SK-N-SH (cell line): ENCODE data around the gene TMLHE. TPM values are rescaled to one million over a fixed set of nuclear protein-coding genes. Genes with fewer than 3 reads are reported as not detected.
"Not testable (repeated sequence)": the region's sequence is repeated elsewhere in the genome, so short reads cannot be mapped to it uniquely, and the experiment has no call there.

Experiments
- CTCF ChIA-PET: fragments of 300-600, 350-600 bp; formaldehyde crosslinking; extraction: SDS; loops from one replicate; lab custom pipeline; 2021; lab: Yijun Ruan, JAX
- POLR2A ChIA-PET: fragments of 350-600 bp; sonication (Branson Sonifier 250); formaldehyde crosslinking; extraction: SDS; loops from one replicate; lab custom pipeline; 2020; ENCODE audit warnings: antibody characterized with exemption, inconsistent platforms; lab: Yijun Ruan, JAX
- DNase-seq: peaks from one replicate; pipeline ENCODE4 v3.0.0; 2012
- H2AFZ ChIP-seq: fragments of 200-600 bp; sonication (generic); 2 replicates; pipeline ENCODE4 v1.8.1; 2016; ENCODE audit warnings: antibody characterized with exemption, mild to moderate bottlenecking, low read depth
- H3F3A ChIP-seq: fragments of 200-600 bp; sonication (generic); replicated peaks from 2 replicates; pipeline ENCODE3; 2016; ENCODE audit warnings: antibody characterized with exemption, mild to moderate bottlenecking; ENCODE audit not compliant: insufficient read depth
- H3K27ac ChIP-seq, 2 experiments: fragments of 200-500 bp in 1 of 2; fragments of 200-600 bp in 1 of 2; sonication (Bioruptor generic) in 1 of 2; sonication (generic), shearing (Covaris generic) in 1 of 2; 2 replicates each; pipeline versions ENCODE4 v1.5.1 to v1.6.1; 2014 to 2016; ENCODE audit warnings: low read depth in 2 of 2, inconsistent platforms in 1 of 2, low read length in 1 of 2, mild to moderate bottlenecking in 1 of 2, mixed read lengths in 1 of 2
- H3K27me3 ChIP-seq: fragments of 200-600 bp; sonication (generic), shearing (Covaris generic); 2 replicates; pipeline ENCODE4 v1.6.1; 2016; ENCODE audit warnings: mixed run types; ENCODE audit not compliant: insufficient read depth
- H3K36me3 ChIP-seq, 2 experiments: fragments of 200-500 bp in 1 of 2; fragments of 200-600 bp in 1 of 2; sonication (Bioruptor generic) in 1 of 2; sonication (generic) in 1 of 2; replicated peaks in 1 of 2; 2 replicates each; pipeline versions ENCODE3 to v1.5.1; 2014 to 2016; ENCODE audit warnings: low read length in 1 of 2, mild to moderate bottlenecking in 1 of 2; ENCODE audit not compliant: insufficient read depth in 2 of 2, control insufficient read depth in 1 of 2
- H3K4me1 ChIP-seq, 2 experiments: fragments of 200-500 bp in 1 of 2; fragments of 200-600 bp in 1 of 2; sonication (Bioruptor generic) in 1 of 2; sonication (generic), shearing (Covaris generic) in 1 of 2; 2 replicates each; pipeline versions ENCODE4 v1.5.1 to v1.6.1; 2014 to 2016; ENCODE audit warnings: low read depth in 1 of 2, low read length in 1 of 2, mixed run types in 1 of 2; ENCODE audit not compliant: insufficient read depth in 2 of 2, control insufficient read depth in 1 of 2
- H3K4me2 ChIP-seq: fragments of 200-600 bp; sonication (generic), shearing (Covaris generic); 2 replicates; pipeline ENCODE4 v1.6.1; 2017; ENCODE audit warnings: mixed run types
- H3K4me3 ChIP-seq, 2 experiments: fragments of 200-500 bp in 1 of 2; fragments of 200-600 bp in 1 of 2; sonication (Bioruptor generic) in 1 of 2; sonication (generic), shearing (Covaris generic) in 1 of 2; 2 replicates each; pipeline versions ENCODE4 v1.5.1 to v1.8.1; 2014 to 2016; ENCODE audit warnings: low read depth in 2 of 2, inconsistent platforms in 1 of 2, low read length in 1 of 2, mild to moderate bottlenecking in 1 of 2, mixed read lengths in 1 of 2, moderate library complexity in 1 of 2
- H3K79me2 ChIP-seq: fragments of 200-600 bp; sonication (generic); 2 replicates; pipeline ENCODE4 v1.8.1; 2017; ENCODE audit warnings: mild to moderate bottlenecking; ENCODE audit not compliant: insufficient read depth
- H3K9ac ChIP-seq: fragments of 200-600 bp; sonication (generic); 2 replicates; pipeline ENCODE4 v1.6.1; 2017; ENCODE audit warnings: mixed run types
- H3K9me2 ChIP-seq: fragments of 200-600 bp; sonication (generic); 2 replicates; pipeline ENCODE4 v1.6.1; 2017; ENCODE audit warnings: mixed run types
- H3K9me3 ChIP-seq: fragments of 200-600 bp; sonication (generic); 2 replicates; pipeline ENCODE4 v1.6.1; 2017; ENCODE audit warnings: mixed run types, mild to moderate bottlenecking, moderate library complexity
- H4K20me1 ChIP-seq: fragments of 200-600 bp; sonication (generic); 2 replicates; pipeline ENCODE4 v1.6.1; 2017; ENCODE audit warnings: mild to moderate bottlenecking, mixed run types; ENCODE audit not compliant: insufficient read depth
- ELF1 ChIP-seq: IDR thresholded peaks from 2 replicates; pipeline ENCODE4 v1.4.0; 2012
- GATA2 ChIP-seq: sonication (generic); formaldehyde crosslinking; IDR thresholded peaks from 2 replicates; pipeline ENCODE4 v1.5.0; 2020; ENCODE audit warnings: mild to moderate bottlenecking, missing genetic modification reagents
- TEAD4 ChIP-seq: IDR thresholded peaks from 2 replicates; pipeline ENCODE4 v1.4.0; 2012; ENCODE audit warnings: mild to moderate bottlenecking, borderline replicate concordance; ENCODE audit not compliant: insufficient read depth
- WGBS: methylation state at CpG from one replicate; pipeline ENCODE4 v1.1.6; 2017; ENCODE audit warnings: low lambda C conversion rate; 5-methylcytosine and 5-hydroxymethylcytosine counted together
- polyA plus RNA-seq, 3 experiments: library from polyadenylated mRNA; depleted of rRNA; stranded (reverse); fragments of >200 nt; gene quantifications; 2 replicates each; pipeline ENCODE4 v1.2.3, GENCODE V29; 2012

TMLHE gene
- polyA plus RNA-seq, 1 of the 3 experiments (the other 2 are of a cell fraction) = 11.3 TPM

DNA sequence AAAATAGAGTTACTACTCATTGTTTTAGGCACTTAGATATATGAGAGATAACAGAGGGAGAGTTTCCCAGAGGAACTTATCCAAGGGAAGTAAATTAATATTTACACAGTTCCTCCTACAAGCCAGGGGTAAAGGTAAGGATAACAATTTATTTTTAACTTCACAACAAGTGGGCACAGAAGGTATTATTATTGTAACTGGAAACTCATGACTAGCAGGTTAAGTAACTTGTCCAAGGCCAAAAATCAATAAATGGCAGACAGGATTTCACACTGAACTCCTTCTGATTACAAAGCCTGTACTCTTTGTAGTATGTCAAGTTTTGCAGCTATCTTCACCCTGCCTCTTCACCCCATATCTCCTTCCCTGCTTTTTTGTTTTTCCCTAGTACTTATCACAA lies 107.5 kb downstream of the TMLHE start:
- H3K4me3 ChIP-seq = no peak overlapping the region
- ChIA-PET CTCF (no interaction called here), POLR2A (no interaction called here)
- no peaks in the 10 kb centered on the region for H3K4me1 ChIP-seq
- H3K9ac ChIP-seq = no peak overlapping the region
- TF ChIP-seq TEAD4 (no peak), GATA2 (no peak), ELF1 (no peak)
- no peak overlapping the region for H3K4me2 ChIP-seq
- H3K27ac ChIP-seq = no peak overlapping the region
- H3K79me2 ChIP-seq = no peaks in the 10 kb centered on the region
- no peak overlapping the region for H2AFZ ChIP-seq
- no peaks in the 10 kb centered on the region for H3K9me2 ChIP-seq
- H3K36me3 ChIP-seq = peaks cover 15 to 31% of the 10 kb centered on the region in 2 experiments
- no peaks in the 10 kb centered on the region for H4K20me1 ChIP-seq
- no peak for DNase-seq
- H3K9me3 ChIP-seq = no peaks in the 10 kb centered on the region
- H3F3A ChIP-seq = no peaks in the 10 kb centered on the region
- no peaks in the 10 kb centered on the region for H3K27me3 ChIP-seq

DNA sequence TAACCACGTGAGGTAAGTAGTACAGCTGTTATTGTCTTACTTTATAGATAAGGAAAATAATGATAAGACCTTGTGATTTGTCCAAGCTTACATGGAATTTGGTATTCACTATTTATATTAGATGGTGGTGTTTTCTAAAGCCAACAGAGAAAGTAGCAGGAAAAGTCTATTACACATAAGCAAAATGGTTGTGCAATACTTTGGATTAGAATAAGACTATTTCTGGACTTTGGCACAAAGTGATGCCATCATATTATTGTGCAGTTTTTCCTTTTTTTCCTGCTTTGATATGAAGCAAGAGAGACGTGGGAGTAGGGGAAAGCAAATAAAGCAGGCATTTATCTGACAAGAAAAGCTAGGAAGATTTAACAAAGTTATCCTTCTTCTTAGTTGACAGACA lies 117.6 kb downstream of the TMLHE start:
- H3K9me2 ChIP-seq, POLR2A ChIA-PET, DNase-seq, H3K27ac ChIP-seq, CTCF ChIA-PET, H3K4me3 ChIP-seq, H3K79me2 ChIP-seq, H3K27me3 ChIP-seq, H4K20me1 ChIP-seq, H3K9ac ChIP-seq, H3K4me1 ChIP-seq, H3K36me3 ChIP-seq, H3F3A ChIP-seq, H2AFZ ChIP-seq, H3K9me3 ChIP-seq, H3K4me2 ChIP-seq: not testable (repeated sequence)
- WGBS = no CpG with 5 or more reads among the region's 2 CpGs

DNA sequence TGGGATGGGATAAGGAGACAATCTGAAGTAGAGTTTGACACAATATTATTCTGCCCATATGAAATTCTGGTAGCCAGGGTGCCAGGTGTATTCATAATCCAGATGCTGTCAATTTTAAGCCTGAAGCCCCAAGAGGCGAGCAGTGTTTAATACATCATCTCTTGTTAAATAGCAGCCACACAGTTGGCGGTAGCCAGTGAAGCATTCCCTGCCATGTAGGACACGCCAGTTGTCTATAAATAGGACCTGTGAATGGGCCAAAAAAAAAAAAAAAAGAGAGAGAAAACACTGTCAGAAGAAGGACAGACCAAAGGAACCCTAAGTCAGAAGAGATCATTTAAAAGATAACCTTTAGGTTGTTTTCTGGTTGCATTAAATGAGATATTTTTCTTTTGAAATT lies 121.3 kb downstream of the TMLHE start:
- DNase-seq, H3K79me2 ChIP-seq, H3K4me2 ChIP-seq, H3F3A ChIP-seq, POLR2A ChIA-PET, H3K4me3 ChIP-seq, H4K20me1 ChIP-seq, H3K27me3 ChIP-seq, H3K27ac ChIP-seq, H2AFZ ChIP-seq, H3K9ac ChIP-seq, H3K36me3 ChIP-seq, H3K9me3 ChIP-seq, H3K4me1 ChIP-seq, CTCF ChIA-PET, H3K9me2 ChIP-seq: not testable (repeated sequence)
- 28% methylated on average over 2 of the region's 3 CpGs for WGBS

DNA sequence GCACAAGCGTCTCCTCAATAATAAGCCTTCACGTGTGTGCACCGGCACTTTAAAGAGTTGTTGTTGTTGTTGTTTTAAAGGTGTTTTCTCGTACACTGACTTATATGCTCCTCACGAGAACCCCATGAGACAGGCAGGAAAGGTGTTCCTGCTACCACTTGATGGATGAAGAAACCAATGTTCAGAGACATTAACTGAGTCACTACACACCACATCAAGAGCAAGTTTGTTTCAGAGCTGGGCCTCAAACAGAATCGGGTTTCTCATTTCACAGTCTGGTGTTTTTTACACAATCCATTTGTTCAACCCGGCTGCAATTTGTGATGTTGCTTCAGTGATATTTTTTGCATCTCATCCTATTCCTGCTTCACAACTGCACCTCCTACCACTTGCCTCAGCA lies 135.6 kb downstream of the TMLHE start:
- H3K4me2 ChIP-seq, H3K4me3 ChIP-seq, H3K36me3 ChIP-seq, H3K27me3 ChIP-seq, H3F3A ChIP-seq, H3K27ac ChIP-seq, H3K79me2 ChIP-seq, H4K20me1 ChIP-seq, CTCF ChIA-PET, H3K9ac ChIP-seq, H3K9me2 ChIP-seq, H3K9me3 ChIP-seq, POLR2A ChIA-PET, H3K4me1 ChIP-seq, DNase-seq, H2AFZ ChIP-seq: not testable (repeated sequence)
- no CpG with 5 or more reads among the region's 7 CpGs for WGBS

DNA sequence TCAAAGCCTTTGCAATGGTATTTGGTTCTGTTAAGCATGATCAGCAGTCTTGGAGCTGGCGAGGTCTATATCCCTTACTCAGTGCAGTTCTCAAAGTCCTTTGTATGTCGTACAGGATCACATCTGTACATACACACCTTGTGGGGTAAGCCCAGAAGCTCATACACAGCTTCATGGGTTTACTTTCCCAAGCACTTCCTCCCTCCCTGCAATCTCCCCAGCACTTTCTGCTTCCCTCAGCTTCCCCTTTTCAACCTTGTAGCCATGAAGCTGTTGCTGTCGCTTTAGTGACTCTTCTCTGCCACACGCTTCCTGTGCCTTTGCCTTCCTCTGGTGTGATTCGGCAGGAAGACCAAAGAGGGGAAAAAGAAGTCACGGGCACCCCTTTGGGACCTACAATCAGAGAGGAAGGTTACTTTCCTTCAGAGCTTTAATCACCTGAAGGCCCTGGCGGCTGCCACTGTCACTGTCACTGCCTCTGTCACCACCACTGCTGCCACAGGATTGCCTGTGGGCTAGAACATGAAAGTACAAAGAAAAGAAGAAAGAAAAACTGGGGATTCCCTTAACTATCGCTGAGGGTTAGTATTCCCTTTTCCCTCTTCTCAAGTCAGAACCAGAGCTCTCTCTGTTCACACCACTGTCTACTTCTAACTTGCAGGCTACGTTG lies 146.3 kb downstream of the TMLHE start:
- not testable (repeated sequence) for H3K9me2 ChIP-seq

DNA sequence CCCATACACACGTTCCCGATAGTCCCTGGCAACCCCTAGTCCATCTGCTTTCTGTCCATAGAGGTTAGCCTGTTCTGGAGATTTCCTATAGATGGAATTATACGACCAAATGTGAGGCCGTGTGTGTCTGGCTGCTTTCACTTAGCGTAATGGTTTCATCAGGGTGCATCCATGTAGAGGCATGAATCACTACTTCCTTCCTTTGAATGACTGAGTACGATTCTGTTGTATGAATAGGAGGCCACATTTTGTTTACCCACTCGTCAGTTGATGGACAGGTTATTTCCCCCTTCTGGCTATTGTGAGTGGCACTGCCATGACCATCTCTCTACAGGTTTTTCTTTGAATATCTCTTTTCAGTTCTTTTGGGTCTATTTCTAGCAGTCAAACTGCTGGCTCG lies 152.3 kb downstream of the TMLHE start:
- H3K9me2 ChIP-seq, H3F3A ChIP-seq, H3K27me3 ChIP-seq, H3K9me3 ChIP-seq, POLR2A ChIA-PET, H3K79me2 ChIP-seq, H3K4me3 ChIP-seq, H3K36me3 ChIP-seq, CTCF ChIA-PET, H3K27ac ChIP-seq, H3K4me2 ChIP-seq, H3K4me1 ChIP-seq, H2AFZ ChIP-seq, H4K20me1 ChIP-seq, DNase-seq, H3K9ac ChIP-seq: not testable (repeated sequence)
- WGBS = no CpG with 5 or more reads among the region's 8 CpGs

More for the DNA sequence above, 146.3 kb downstream of the TMLHE start:
- H3K27ac ChIP-seq, CTCF ChIA-PET, H3K79me2 ChIP-seq, H3K4me1 ChIP-seq, H2AFZ ChIP-seq, H3K27me3 ChIP-seq, H3K9me3 ChIP-seq, H3K36me3 ChIP-seq, H3K4me2 ChIP-seq, POLR2A ChIA-PET, H3K9ac ChIP-seq, H3F3A ChIP-seq, H4K20me1 ChIP-seq, H3K4me3 ChIP-seq, DNase-seq: not testable (repeated sequence)
- no CpG with 5 or more reads among the region's 9 CpGs for WGBS
